Measurements from ENCODE around the gene SECISBP2. TPM values are rescaled to one million over a fixed set of nuclear protein-coding genes. Genes with fewer than 3 reads are reported as not detected.

Gene SECISBP2
- total and polyA plus RNA-seq, 4 donors, result 26.6 to 112 (median 43.0) TPM

- H3K27ac ChIP-seq (ENCODE audit: low read depth in 1 of 2, low read length in 1 of 2), result no peak overlapping the region
- no peaks in the 10 kb centered on the region for H3K9me3 ChIP-seq (ENCODE audit: control insufficient read depth in 4 of 4, insufficient read depth in 3 of 4, low read length in 3 of 4)
- DNase-seq, result no peak
- TF ChIP-seq CTCF (IDR thresholded peaks at IDR 0.05; ENCODE audit: control extremely low read depth, extremely low read depth), result no peak
- 86 to 92% methylated on average over 13 to 14 of the region's 14 CpGs for WGBS, 2 donors
- peaks cover 0 to 4% (median 0%) of the 10 kb centered on the region in 4 donors for H3K36me3 ChIP-seq (ENCODE audit: control insufficient read depth in 4 of 4, insufficient read depth in 4 of 4, low read length in 4 of 4)
- no peak overlapping the region for H3K4me3 ChIP-seq
- no peaks in the 10 kb centered on the region for H3K27me3 ChIP-seq (ENCODE audit: control insufficient read depth in 3 of 3, insufficient read depth in 3 of 3, low read length in 2 of 3)
- no peak overlapping the region for H3K9ac ChIP-seq (ENCODE audit: insufficient read depth in 1 of 2, low read length in 2 of 2)
- peaks cover 0 to 7% (median 0%) of the 10 kb centered on the region in 5 donors for H3K4me1 ChIP-seq (ENCODE audit: control insufficient read depth in 5 of 5, insufficient read depth in 5 of 5, low read length in 5 of 5)
- no peak for ATAC-seq (ENCODE audit: insufficient read depth, low FRiP score)
Measured at GRCh38 chr9:89372230-89372816, 54.0 kb downstream of the SECISBP2 start.

GRCh38 chr9:89372979-89373378, 54.7 kb downstream of the SECISBP2 start:
- DNase-seq, result no peak
- TF ChIP-seq CTCF (IDR thresholded peaks at IDR 0.05; ENCODE audit: control extremely low read depth, extremely low read depth), result no peak

GRCh38 chr9:89374176-89374575, 55.9 kb downstream of the SECISBP2 start:
- ATAC-seq (ENCODE audit: insufficient read depth, low FRiP score), result no peak
- WGBS, 2 donors, result 62 to 78% methylated on average over 4 of the region's 4 CpGs
- Histone ChIP-seq H3K27me3 (ENCODE audit: control insufficient read depth in 3 of 3, insufficient read depth in 3 of 3, low read length in 2 of 3) (no peaks in the 10 kb centered on the region), H3K27ac (ENCODE audit: low read depth in 1 of 2, low read length in 1 of 2) (no peak overlapping the region), H3K4me3 (no peak overlapping the region), H3K36me3 (ENCODE audit: control insufficient read depth in 4 of 4, insufficient read depth in 4 of 4, low read length in 4 of 4) (peaks cover 0 to 7% (median 4%) of the 10 kb centered on the region in 4 donors), H3K4me1 (ENCODE audit: control insufficient read depth in 5 of 5, insufficient read depth in 5 of 5, low read length in 5 of 5) (peaks cover 0 to 13% (median 0%) of the 10 kb centered on the region in 5 donors), H3K9ac (ENCODE audit: insufficient read depth in 1 of 2, low read length in 2 of 2) (no peak overlapping the region), H3K9me3 (ENCODE audit: control insufficient read depth in 4 of 4, insufficient read depth in 3 of 4, low read length in 3 of 4) (no peaks in the 10 kb centered on the region)
- no peak for TF ChIP-seq CTCF (IDR thresholded peaks at IDR 0.05; ENCODE audit: control extremely low read depth, extremely low read depth)
- no peak for DNase-seq

More at GRCh38 chr9:89372979-89373378, 54.7 kb downstream of the SECISBP2 start:
- WGBS, 2 donors, result 90 to 94% methylated on average over 8 of the region's 8 CpGs
- Histone ChIP-seq H3K9me3 (ENCODE audit: control insufficient read depth in 4 of 4, insufficient read depth in 3 of 4, low read length in 3 of 4) (no peaks in the 10 kb centered on the region), H3K27me3 (ENCODE audit: control insufficient read depth in 3 of 3, insufficient read depth in 3 of 3, low read length in 2 of 3) (no peaks in the 10 kb centered on the region), H3K9ac (ENCODE audit: insufficient read depth in 1 of 2, low read length in 2 of 2) (no peak overlapping the region), H3K27ac (ENCODE audit: low read depth in 1 of 2, low read length in 1 of 2) (no peak overlapping the region), H3K4me1 (ENCODE audit: control insufficient read depth in 5 of 5, insufficient read depth in 5 of 5, low read length in 5 of 5) (peaks cover 0 to 13% (median 0%) of the 10 kb centered on the region in 5 donors), H3K4me3 (no peak overlapping the region), H3K36me3 (ENCODE audit: control insufficient read depth in 4 of 4, insufficient read depth in 4 of 4, low read length in 4 of 4) (peaks cover 0 to 7% (median 0%) of the 10 kb centered on the region in 4 donors)
- no peak for ATAC-seq (ENCODE audit: insufficient read depth, low FRiP score)

All from lung (tissue), 12 donors.